SK-N-SH treated with all-trans-retinoic acid at 6 μM for 48 hours (cell line): ENCODE measurements around the gene ZGPAT.
"Not testable (repeated sequence)": the region's sequence is repeated elsewhere in the genome, so short reads cannot be mapped to it uniquely, and the experiment has no call there.

ENCODE experiments used
- ATAC-seq: fragments of 200-7000 bp; cut with Tn5 transposase; 3 replicates; pipeline ENCODE4 v1.9.1; 2020; ENCODE audit warnings: mild to moderate bottlenecking, moderate library complexity
- ARNTL ChIP-seq: fragments of 450-650 bp; formaldehyde crosslinking; IDR thresholded peaks from 2 replicates; pipeline ENCODE4 v1.5.0; 2020; ENCODE audit warnings: low read depth, mild to moderate bottlenecking, moderate library complexity, borderline replicate concordance
- BACH2 ChIP-seq: fragments of 250-450 bp; sonication (Bioruptor Pico); IDR thresholded peaks from 2 replicates; pipeline ENCODE4 v1.9.0; 2021; ENCODE audit warnings: mild to moderate bottlenecking, borderline replicate concordance
- CSDC2 ChIP-seq: fragments of 250-450 bp; sonication (Bioruptor Pico); IDR thresholded peaks from 2 replicates; pipeline ENCODE4 v1.5.0; 2020; ENCODE audit warnings: mild to moderate bottlenecking, moderate library complexity
- ESRRG ChIP-seq: fragments of 250-450 bp; sonication (Bioruptor Pico); IDR thresholded peaks from 2 replicates; pipeline ENCODE4 v1.6.1; 2021; ENCODE audit warnings: mild to moderate bottlenecking
- GLIS3 ChIP-seq: fragments of 250-450 bp; sonication (Bioruptor Pico); IDR thresholded peaks from 2 replicates; pipeline ENCODE4 v1.5.0; 2020; ENCODE audit warnings: mild to moderate bottlenecking, moderate library complexity
- OSR1 ChIP-seq: fragments of 250-450 bp; sonication (Bioruptor Pico); IDR thresholded peaks from 2 replicates; pipeline ENCODE4 v1.8.0; 2022; ENCODE audit warnings: moderate library complexity, mild to moderate bottlenecking, inconsistent platforms
- PPARA ChIP-seq: fragments of 250-450 bp; sonication (Bioruptor Pico); IDR thresholded peaks from 2 replicates; pipeline ENCODE4 v1.5.0; 2020; ENCODE audit warnings: mild to moderate bottlenecking, borderline replicate concordance
- ZC3H10 ChIP-seq: fragments of 250-450 bp; sonication (Bioruptor Pico); IDR thresholded peaks from 2 replicates; pipeline ENCODE4 v1.5.1; 2021; ENCODE audit warnings: mild to moderate bottlenecking, moderate library complexity
- ZFP3 ChIP-seq: fragments of 250-450 bp; sonication (Bioruptor Pico); IDR thresholded peaks from 2 replicates; pipeline ENCODE4 v1.5.0; 2020; ENCODE audit warnings: mild to moderate bottlenecking, moderate library complexity
- ZNF565 ChIP-seq: fragments of 450-650 bp; formaldehyde crosslinking; conservative IDR thresholded peaks from 2 replicates; pipeline ENCODE4 v1.5.0; 2020; ENCODE audit warnings: low read depth, mild to moderate bottlenecking, moderate library complexity
- ZNF70 ChIP-seq: fragments of 450-650 bp; formaldehyde crosslinking; IDR thresholded peaks from 2 replicates; pipeline ENCODE4 v1.5.0; 2020; ENCODE audit warnings: mild to moderate bottlenecking, moderate library complexity
- ZNF8 ChIP-seq: fragments of 450-650 bp; formaldehyde crosslinking; IDR thresholded peaks from 2 replicates; pipeline ENCODE4 v1.5.0; 2020; ENCODE audit warnings: mild to moderate bottlenecking, moderate library complexity
- TF ChIP-seq, protein P1 (sequence below): fragments of 250-450 bp; sonication (Bioruptor Pico); IDR thresholded peaks from 2 replicates; pipeline ENCODE4 v1.5.1; 2021; ENCODE audit warnings: mild to moderate bottlenecking, moderate library complexity
- TF ChIP-seq, protein P2 (sequence below): fragments of 250-450 bp; sonication (Bioruptor Pico); IDR thresholded peaks from 2 replicates; pipeline ENCODE4 v1.8.0; 2021; ENCODE audit warnings: low read depth, mild to moderate bottlenecking, moderate library complexity, borderline replicate concordance
- TF ChIP-seq, protein P3 (sequence below): fragments of 250-450 bp; sonication (Bioruptor Pico); IDR thresholded peaks from 2 replicates; pipeline ENCODE4 v1.8.0; 2020; ENCODE audit warnings: mild to moderate bottlenecking, moderate library complexity, borderline replicate concordance
- TF ChIP-seq, protein P4 (sequence below): fragments of 250-450 bp; sonication (Bioruptor Pico); IDR thresholded peaks from 2 replicates; pipeline ENCODE4 v1.5.0; 2020; ENCODE audit warnings: mild to moderate bottlenecking, moderate library complexity

ZGPAT gene

DNA sequence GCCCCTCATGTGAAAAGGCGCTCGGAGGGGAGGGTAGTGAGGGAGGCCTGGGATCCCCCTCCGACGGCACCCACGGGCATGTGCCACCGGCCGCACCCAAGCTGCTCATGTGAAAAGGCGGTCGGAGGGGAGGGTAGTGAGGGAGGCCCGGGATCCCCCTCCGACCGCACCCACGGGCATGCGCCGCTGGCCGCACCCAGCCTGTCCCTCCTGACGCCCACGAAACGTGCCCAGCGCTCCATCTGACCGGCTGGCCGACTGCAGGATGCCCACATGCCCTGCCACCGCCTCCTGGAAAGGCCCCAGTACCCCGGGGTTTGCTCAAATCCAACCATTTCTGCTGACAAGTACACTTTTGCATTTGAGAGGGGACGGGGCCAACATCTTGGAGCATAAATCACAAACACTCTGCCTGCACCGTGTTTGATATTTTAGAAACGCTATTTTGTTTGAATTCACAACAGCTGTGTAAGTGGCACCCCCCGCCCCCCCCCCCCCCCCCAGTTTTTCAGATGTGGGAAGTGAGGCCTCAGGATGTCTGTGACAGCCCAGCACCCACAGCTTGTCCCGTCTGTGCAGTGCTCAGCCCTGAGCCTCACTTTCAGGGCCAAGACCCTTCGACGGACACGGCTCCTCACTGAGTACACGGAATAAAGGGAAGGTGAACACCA is 65.9 kb downstream of the ZGPAT start:
- ATAC-seq: no peak
- no peak for TF ChIP-seq CSDC2
- no peak for TF ChIP-seq ZNF565 (CRISPR knock-in tag)
- no peak for TF ChIP-seq PPARA
- no peak for TF ChIP-seq ZC3H10 (CRISPR knock-in tag)
- TF ChIP-seq BACH2 (CRISPR knock-in tag): no peak
- TF ChIP-seq ZFP3: no peak
- TF ChIP-seq, protein P1, sequence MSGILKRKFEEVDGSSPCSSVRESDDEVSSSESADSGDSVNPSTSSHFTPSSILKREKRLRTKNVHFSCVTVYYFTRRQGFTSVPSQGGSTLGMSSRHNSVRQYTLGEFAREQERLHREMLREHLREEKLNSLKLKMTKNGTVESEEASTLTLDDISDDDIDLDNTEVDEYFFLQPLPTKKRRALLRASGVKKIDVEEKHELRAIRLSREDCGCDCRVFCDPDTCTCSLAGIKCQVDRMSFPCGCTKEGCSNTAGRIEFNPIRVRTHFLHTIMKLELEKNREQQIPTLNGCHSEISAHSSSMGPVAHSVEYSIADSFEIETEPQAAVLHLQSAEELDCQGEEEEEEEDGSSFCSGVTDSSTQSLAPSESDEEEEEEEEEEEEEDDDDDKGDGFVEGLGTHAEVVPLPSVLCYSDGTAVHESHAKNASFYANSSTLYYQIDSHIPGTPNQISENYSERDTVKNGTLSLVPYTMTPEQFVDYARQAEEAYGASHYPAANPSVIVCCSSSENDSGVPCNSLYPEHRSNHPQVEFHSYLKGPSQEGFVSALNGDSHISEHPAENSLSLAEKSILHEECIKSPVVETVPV (CRISPR knock-in tag): no peak
- TF ChIP-seq, protein P2, sequence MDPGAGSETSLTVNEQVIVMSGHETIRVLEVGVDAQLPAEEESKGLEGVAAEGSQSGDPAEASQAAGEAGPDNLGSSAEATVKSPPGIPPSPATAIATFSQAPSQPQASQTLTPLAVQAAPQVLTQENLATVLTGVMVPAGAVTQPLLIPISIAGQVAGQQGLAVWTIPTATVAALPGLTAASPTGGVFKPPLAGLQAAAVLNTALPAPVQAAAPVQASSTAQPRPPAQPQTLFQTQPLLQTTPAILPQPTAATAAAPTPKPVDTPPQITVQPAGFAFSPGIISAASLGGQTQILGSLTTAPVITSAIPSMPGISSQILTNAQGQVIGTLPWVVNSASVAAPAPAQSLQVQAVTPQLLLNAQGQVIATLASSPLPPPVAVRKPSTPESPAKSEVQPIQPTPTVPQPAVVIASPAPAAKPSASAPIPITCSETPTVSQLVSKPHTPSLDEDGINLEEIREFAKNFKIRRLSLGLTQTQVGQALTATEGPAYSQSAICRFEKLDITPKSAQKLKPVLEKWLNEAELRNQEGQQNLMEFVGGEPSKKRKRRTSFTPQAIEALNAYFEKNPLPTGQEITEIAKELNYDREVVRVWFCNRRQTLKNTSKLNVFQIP (CRISPR knock-in tag): no peak
- TF ChIP-seq OSR1 (CRISPR knock-in tag): no peak

DNA sequence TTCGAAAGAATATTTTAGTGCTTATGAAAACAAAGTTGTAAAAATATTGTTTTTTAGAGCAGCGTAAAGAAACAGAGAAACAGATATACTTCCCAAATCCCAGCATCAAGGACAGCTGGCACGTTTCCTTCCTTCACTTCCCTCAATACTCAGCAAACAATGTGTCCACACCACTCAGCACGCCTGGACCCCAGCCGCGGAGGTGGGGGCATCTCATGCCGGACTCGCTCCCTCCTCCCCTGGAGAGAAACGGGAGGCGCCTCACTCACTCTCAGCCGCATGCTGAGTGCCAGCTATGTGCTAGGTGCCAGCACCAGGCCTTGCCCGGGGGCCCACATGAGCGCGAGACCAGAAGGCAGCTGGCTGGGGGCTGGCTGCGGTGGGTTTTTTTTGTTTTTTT is 66.5 kb downstream of the ZGPAT start:
- TF ChIP-seq ESRRG: no peak
- no peak for TF ChIP-seq BACH2 (CRISPR knock-in tag)
- TF ChIP-seq, protein P3, sequence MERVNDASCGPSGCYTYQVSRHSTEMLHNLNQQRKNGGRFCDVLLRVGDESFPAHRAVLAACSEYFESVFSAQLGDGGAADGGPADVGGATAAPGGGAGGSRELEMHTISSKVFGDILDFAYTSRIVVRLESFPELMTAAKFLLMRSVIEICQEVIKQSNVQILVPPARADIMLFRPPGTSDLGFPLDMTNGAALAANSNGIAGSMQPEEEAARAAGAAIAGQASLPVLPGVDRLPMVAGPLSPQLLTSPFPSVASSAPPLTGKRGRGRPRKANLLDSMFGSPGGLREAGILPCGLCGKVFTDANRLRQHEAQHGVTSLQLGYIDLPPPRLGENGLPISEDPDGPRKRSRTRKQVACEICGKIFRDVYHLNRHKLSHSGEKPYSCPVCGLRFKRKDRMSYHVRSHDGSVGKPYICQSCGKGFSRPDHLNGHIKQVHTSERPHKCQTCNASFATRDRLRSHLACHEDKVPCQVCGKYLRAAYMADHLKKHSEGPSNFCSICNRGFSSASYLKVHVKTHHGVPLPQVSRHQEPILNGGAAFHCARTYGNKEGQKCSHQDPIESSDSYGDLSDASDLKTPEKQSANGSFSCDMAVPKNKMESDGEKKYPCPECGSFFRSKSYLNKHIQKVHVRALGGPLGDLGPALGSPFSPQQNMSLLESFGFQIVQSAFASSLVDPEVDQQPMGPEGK (CRISPR knock-in tag): no peak
- TF ChIP-seq, protein P4, sequence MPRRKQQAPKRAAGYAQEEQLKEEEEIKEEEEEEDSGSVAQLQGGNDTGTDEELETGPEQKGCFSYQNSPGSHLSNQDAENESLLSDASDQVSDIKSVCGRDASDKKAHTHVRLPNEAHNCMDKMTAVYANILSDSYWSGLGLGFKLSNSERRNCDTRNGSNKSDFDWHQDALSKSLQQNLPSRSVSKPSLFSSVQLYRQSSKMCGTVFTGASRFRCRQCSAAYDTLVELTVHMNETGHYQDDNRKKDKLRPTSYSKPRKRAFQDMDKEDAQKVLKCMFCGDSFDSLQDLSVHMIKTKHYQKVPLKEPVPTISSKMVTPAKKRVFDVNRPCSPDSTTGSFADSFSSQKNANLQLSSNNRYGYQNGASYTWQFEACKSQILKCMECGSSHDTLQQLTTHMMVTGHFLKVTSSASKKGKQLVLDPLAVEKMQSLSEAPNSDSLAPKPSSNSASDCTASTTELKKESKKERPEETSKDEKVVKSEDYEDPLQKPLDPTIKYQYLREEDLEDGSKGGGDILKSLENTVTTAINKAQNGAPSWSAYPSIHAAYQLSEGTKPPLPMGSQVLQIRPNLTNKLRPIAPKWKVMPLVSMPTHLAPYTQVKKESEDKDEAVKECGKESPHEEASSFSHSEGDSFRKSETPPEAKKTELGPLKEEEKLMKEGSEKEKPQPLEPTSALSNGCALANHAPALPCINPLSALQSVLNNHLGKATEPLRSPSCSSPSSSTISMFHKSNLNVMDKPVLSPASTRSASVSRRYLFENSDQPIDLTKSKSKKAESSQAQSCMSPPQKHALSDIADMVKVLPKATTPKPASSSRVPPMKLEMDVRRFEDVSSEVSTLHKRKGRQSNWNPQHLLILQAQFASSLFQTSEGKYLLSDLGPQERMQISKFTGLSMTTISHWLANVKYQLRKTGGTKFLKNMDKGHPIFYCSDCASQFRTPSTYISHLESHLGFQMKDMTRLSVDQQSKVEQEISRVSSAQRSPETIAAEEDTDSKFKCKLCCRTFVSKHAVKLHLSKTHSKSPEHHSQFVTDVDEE (CRISPR knock-in tag): no peak
- TF ChIP-seq ZFP3: no peak
- TF ChIP-seq ZNF565 (CRISPR knock-in tag): no peak
- no peak for TF ChIP-seq ARNTL
- TF ChIP-seq, protein P2 (CRISPR knock-in tag): no peak
- TF ChIP-seq OSR1 (CRISPR knock-in tag): no peak
- TF ChIP-seq ZC3H10 (CRISPR knock-in tag): no peak
- TF ChIP-seq ZNF70 (CRISPR knock-in tag): no peak
- TF ChIP-seq ZNF8 (CRISPR knock-in tag): no peak
- no peak for TF ChIP-seq PPARA
- ATAC-seq: no peak

DNA sequence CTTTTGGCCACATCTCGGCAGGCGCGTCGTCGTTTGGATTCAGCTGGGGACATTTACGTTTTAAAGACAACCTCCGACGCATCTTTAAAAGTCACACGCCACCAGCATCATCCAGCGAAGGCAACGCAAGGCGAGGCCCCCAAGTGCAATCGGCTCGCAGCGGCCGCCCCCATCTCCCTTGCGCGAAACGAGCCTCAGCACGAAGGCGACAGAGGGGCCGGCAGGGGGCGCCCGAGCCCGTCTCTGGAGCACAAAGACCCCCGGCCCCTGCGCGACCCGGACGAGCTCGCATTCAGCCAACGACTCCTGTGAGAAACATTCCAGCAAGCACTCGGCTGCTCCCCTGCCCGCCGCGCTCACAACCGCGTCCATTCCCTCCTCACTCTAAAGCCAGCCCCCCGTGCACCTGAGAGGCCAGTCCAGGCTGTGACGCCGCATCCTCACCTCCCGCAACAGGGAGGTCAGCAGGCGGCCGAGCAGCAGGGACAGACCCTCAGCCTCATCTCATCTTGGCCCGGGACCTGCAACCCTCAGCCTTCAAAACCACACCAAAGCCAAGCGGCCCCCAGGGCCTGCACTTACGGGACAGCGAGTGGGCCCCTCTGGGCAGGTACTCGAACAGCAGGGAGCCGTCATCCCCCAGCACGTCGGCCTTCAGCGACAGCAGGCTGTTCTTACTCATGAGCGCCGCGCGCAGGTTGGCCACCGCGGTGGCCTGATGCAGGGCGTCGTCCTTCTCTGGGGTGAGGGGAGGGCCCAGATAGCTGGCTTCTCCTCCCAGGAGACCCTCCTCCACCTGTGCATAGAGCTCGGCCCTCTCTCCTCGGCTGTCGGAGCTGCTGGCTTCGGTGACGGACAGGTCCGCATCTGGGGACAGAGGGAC is 67.5 kb downstream of the ZGPAT start:
- TF ChIP-seq CSDC2 (no peak), ESRRG (no peak), OSR1 (CRISPR knock-in tag) (no peak), GLIS3 (CRISPR knock-in tag) (no peak), PPARA (no peak)
- TF ChIP-seq, protein P1 (CRISPR knock-in tag): no peak
- peak; percentile 85 for ATAC-seq

DNA sequence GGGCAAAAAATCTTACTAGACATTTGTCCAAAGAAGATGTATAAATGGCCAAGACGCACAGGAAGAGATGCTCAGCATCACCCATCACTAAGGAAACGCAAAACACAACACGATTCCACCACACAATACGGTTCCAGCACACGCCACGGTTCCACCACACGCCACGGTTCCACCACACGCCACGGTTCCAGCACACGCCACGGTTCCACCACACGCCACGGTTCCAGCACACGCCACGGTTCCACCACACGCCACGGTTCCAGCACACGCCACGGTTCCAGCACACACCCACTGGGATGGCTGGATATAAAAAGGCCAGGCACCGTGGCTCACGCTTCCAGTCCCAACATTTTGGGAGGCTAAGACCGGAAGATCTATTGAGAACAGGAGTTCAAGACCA is 69.0 kb downstream of the ZGPAT start:
- not testable (repeated sequence) for ATAC-seq
